Measurements from ENCODE around the gene SEC14L3. TPM values are rescaled to one million over a fixed set of nuclear protein-coding genes. Genes with fewer than 3 reads are reported as not detected.

The SEC14L3 gene
- total and polyA plus RNA-seq, 8 donors = 0.05 TPM; not detected in 7

GRCh38 chr22:30447656-30448055 lies 24.2 kb downstream of the SEC14L3 start:
- intact Hi-C loops (cut with DNase I) = loop anchor here in 2 of 3 donors (5.0 to 10.0 kb wide), 2 partner anchors 150 to 157 kb away; partner anchors contain the start of gene TCN2 (in 1 of the 2)
- ATAC-seq (no peak), FAIRE-seq (no peak), DNase-seq (no peak)
- Histone ChIP-seq H3K27ac (no peak overlapping the region), H3K9me3 (no peaks in the 10 kb centered on the region), H3K27me3 (no peaks in the 10 kb centered on the region), H3K4me3 (no peak overlapping the region), H3K4me1 (peaks cover 0 to 6% (median 5%) of the 10 kb centered on the region in 3 donors), H3K36me3 (no peaks in the 10 kb centered on the region)
- 83 to 93% methylated on average over 3 of the region's 3 CpGs for WGBS, 2 donors
- TF ChIP-seq CTCF (IDR thresholded peaks at IDR 0.05) = no peak

- intact Hi-C loops (cut with DNase I) = loop anchor here in 2 of 3 donors (5.0 to 10.0 kb wide), 2 partner anchors 152 to 159 kb away; partner anchors contain the start of gene TCN2 (in 1 of the 2)
- Histone ChIP-seq H3K27ac (no peak overlapping the region), H3K27me3 (no peaks in the 10 kb centered on the region), H3K4me3 (no peak overlapping the region), H3K9me3 (no peaks in the 10 kb centered on the region), H3K4me1 (peaks cover 0 to 6% (median 5%) of the 10 kb centered on the region in 3 donors), H3K36me3 (no peaks in the 10 kb centered on the region)
- FAIRE-seq = no peak
- ATAC-seq = peak; percentile 50 to 74 (median 58)
- no peak for TF ChIP-seq CTCF (IDR thresholded peaks at IDR 0.05)
- no peak for DNase-seq
- WGBS, 2 donors = 22 to 25% methylated on average over 5 of the region's 5 CpGs
Measured at GRCh38 chr22:30445438-30446145, 26.2 kb downstream of the SEC14L3 start.

GRCh38 chr22:30444632-30445437 lies 27.0 kb downstream of the SEC14L3 start:
- 16 to 17% methylated on average over 11 of the region's 11 CpGs for WGBS, 2 donors
- H3K4me3 ChIP-seq = no peak overlapping the region
- H3K36me3 ChIP-seq = no peaks in the 10 kb centered on the region
- no peak overlapping the region for H3K27ac ChIP-seq
- H3K4me1 ChIP-seq = peaks cover 0 to 6% (median 5%) of the 10 kb centered on the region in 3 donors
- intact Hi-C loops (cut with DNase I) = loop anchor here in 2 of 3 donors (5.0 to 10.0 kb wide), 2 partner anchors 152 to 160 kb away; partner anchors contain the start of gene TCN2 (in 1 of the 2)
- H3K27me3 ChIP-seq = no peaks in the 10 kb centered on the region
- no peaks in the 10 kb centered on the region for H3K9me3 ChIP-seq
- FAIRE-seq (no peak), DNase-seq (peak in 4 of 6 donors; percentile 30 to 72 (median 52)), ATAC-seq (peak; percentile 86 to 96 (median 92))
- TF ChIP-seq CTCF (IDR thresholded peaks at IDR 0.05) = peak; percentile 71 to 81 (median 74)

- intact Hi-C loops (cut with DNase I) = loop anchor here in 1 of 3 donors (10.0 kb wide), 1 partner anchor 164 kb away; the partner anchor contains the start of gene TCN2
- Histone ChIP-seq H3K27ac (no peak overlapping the region), H3K4me3 (no peak overlapping the region), H3K9me3 (no peaks in the 10 kb centered on the region), H3K36me3 (no peaks in the 10 kb centered on the region), H3K4me1 (peaks cover 0 to 6% (median 5%) of the 10 kb centered on the region in 3 donors), H3K27me3 (no peaks in the 10 kb centered on the region)
- 48 to 54% methylated on average over 9 of the region's 9 CpGs for WGBS, 2 donors
- ATAC-seq (no peak), DNase-seq (no peak), FAIRE-seq (no peak)
- no peak for TF ChIP-seq CTCF (IDR thresholded peaks at IDR 0.05)
Measured at GRCh38 chr22:30441088-30441487, 30.7 kb downstream of the SEC14L3 start.

Data from pancreas (tissue), 10 donors.